ENCODE results near the gene IQSEC3.
"Not testable (repeated sequence)": the region's sequence is repeated elsewhere in the genome, so short reads cannot be mapped to it uniquely, and the experiment has no call there.

Gene IQSEC3

GRCh38 chr12:45991-46358, 20.6 kb upstream of the IQSEC3 start:
- not testable (repeated sequence) for H3K27ac ChIP-seq

GRCh38 chr12:46542-46941, 20.0 kb upstream of the IQSEC3 start:
- H3K27ac ChIP-seq, result not testable (repeated sequence)

- H3K27ac ChIP-seq, result not testable (repeated sequence)
Measured at GRCh38 chr12:47699-48226, 18.8 kb upstream of the IQSEC3 start.

GRCh38 chr12:49149-49548, 17.4 kb upstream of the IQSEC3 start:
- not testable (repeated sequence) for H3K27ac ChIP-seq

- not testable (repeated sequence) for H3K27ac ChIP-seq
Measured at GRCh38 chr12:51087-51486, 15.5 kb upstream of the IQSEC3 start.

GRCh38 chr12:51962-52361, 14.6 kb upstream of the IQSEC3 start:
- H3K27ac ChIP-seq, result not testable (repeated sequence)

GRCh38 chr12:52902-53734, 13.4 kb upstream of the IQSEC3 start:
- H3K27ac ChIP-seq, result not testable (repeated sequence)

- no peak for TF ChIP-seq CTCF (conservative IDR thresholded peaks at IDR 0.05)
- TF ChIP-seq ZFX (IDR thresholded peaks at IDR 0.05), result no peak
- H3K27ac ChIP-seq, result no peak overlapping the region
Measured at GRCh38 chr12:53735-54730, 12.5 kb upstream of the IQSEC3 start.

- TF ChIP-seq ZFX (IDR thresholded peaks at IDR 0.05) (no peak), CTCF (conservative IDR thresholded peaks at IDR 0.05) (no peak)
- no peak overlapping the region for H3K27ac ChIP-seq
Measured at GRCh38 chr12:54750-55535, 11.6 kb upstream of the IQSEC3 start.

- H3K27ac ChIP-seq, result no peak overlapping the region
Measured at GRCh38 chr12:56683-57346, 9.8 kb upstream of the IQSEC3 start.

More at GRCh38 chr12:56683-57346, 9.8 kb upstream of the IQSEC3 start:
- no peak for TF ChIP-seq CTCF (conservative IDR thresholded peaks at IDR 0.05)
- TF ChIP-seq ZFX (IDR thresholded peaks at IDR 0.05), result no peak
